Bronchial epithelial cell (primary cell): Measurements from ENCODE around the gene AIRE. TPM values are rescaled to one million over a fixed set of nuclear protein-coding genes. Genes with fewer than 3 reads are reported as not detected.

Experiments used
- DNase-seq: peaks from one replicate; pipeline ENCODE4 v3.0.0-alpha.2; 2010; ENCODE audit warnings: low read depth
- FAIRE-seq: peaks from 2 replicates; lab custom pipeline; 2011; peaks lifted over from hg19 to GRCh38; lab: Jason Lieb, UNC
- H3K27me3 ChIP-seq: 2 replicates; pipeline ENCODE4 v1.5.1; 2011; ENCODE audit warnings: low read length; ENCODE audit not compliant: control insufficient read depth, insufficient read depth
- H3K36me3 ChIP-seq: 2 replicates; pipeline ENCODE4 v1.5.1; 2011; ENCODE audit warnings: low read length; ENCODE audit not compliant: control insufficient read depth, insufficient read depth
- H3K4me3 ChIP-seq: 2 replicates; pipeline ENCODE4 v1.5.1; 2011; ENCODE audit warnings: mild to moderate bottlenecking, low read depth, low read length, control low read depth
- CTCF ChIP-seq: IDR thresholded peaks from 2 replicates; pipeline ENCODE4 v1.5.1; 2011; ENCODE audit warnings: mild to moderate bottlenecking, moderate library complexity, low read length, control low read depth, inconsistent platforms; ENCODE audit not compliant: insufficient read depth, severe bottlenecking
- total RNA-seq: library from RNA; depleted of rRNA; stranded (reverse); fragments of >200 nt; gene quantifications from 2 replicates; pipeline ENCODE4 v1.2.1, GENCODE V29; 2014

AIRE gene
- total RNA-seq, 1 donor from 2014 or later = not detected

- FAIRE-seq (no peak), DNase-seq (no peak)
- TF ChIP-seq CTCF = no peak
- Histone ChIP-seq H3K27me3 (no peaks in the 10 kb centered on the region), H3K4me3 (no peak overlapping the region), H3K36me3 (no peaks in the 10 kb centered on the region)
Observed at GRCh38 chr21:44255511-44255981, 30.1 kb upstream of the AIRE start.

GRCh38 chr21:44258056-44258725, 27.5 kb upstream of the AIRE start:
- FAIRE-seq (no peak), DNase-seq (no peak)
- H3K27me3 ChIP-seq = no peaks in the 10 kb centered on the region
- no peaks in the 10 kb centered on the region for H3K36me3 ChIP-seq
- TF ChIP-seq CTCF = no peak
- no peak overlapping the region for H3K4me3 ChIP-seq

GRCh38 chr21:44259082-44259705, 26.5 kb upstream of the AIRE start:
- no peak for TF ChIP-seq CTCF
- DNase-seq (no peak), FAIRE-seq (no peak)
- Histone ChIP-seq H3K4me3 (no peak overlapping the region), H3K27me3 (no peaks in the 10 kb centered on the region), H3K36me3 (no peaks in the 10 kb centered on the region)

- FAIRE-seq = no peak
- no peak for DNase-seq
- Histone ChIP-seq H3K4me3 (no peak overlapping the region), H3K27me3 (no peaks in the 10 kb centered on the region), H3K36me3 (no peaks in the 10 kb centered on the region)
- no peak for TF ChIP-seq CTCF
Observed at GRCh38 chr21:44260066-44260465, 25.6 kb upstream of the AIRE start.

- no peak for TF ChIP-seq CTCF
- Histone ChIP-seq H3K4me3 (no peak overlapping the region), H3K36me3 (no peaks in the 10 kb centered on the region), H3K27me3 (no peaks in the 10 kb centered on the region)
- DNase-seq (no peak), FAIRE-seq (peak; percentile 64)
Observed at GRCh38 chr21:44260791-44261631, 24.7 kb upstream of the AIRE start.
